A172 (cell line): Measurements from ENCODE around the gene EMC1. TPM values are rescaled to one million over a fixed set of nuclear protein-coding genes. Genes with fewer than 3 reads are reported as not detected.
"Not testable (repeated sequence)": the region's sequence is repeated elsewhere in the genome, so short reads cannot be mapped to it uniquely, and the experiment has no call there.

Experiments
- DNase-seq: peaks from one replicate; pipeline ENCODE4 v3.0.0-alpha.2; 2015; ENCODE audit warnings: low spot score
- total RNA-seq: library from RNA; depleted of rRNA; stranded (reverse); fragments of >200 nt; shearing (Covaris generic); gene quantifications from 2 replicates; pipeline ENCODE4 v1.2.3, GENCODE V29; 2014

Gene EMC1
- total RNA-seq, 1 experiment from 2014 or later: 31.9 TPM

GRCh38 chr1:19260211-19261138, 9.2 kb upstream of the EMC1 start:
- DNase-seq: peak; percentile 2

- DNase-seq: no peak
Observed at GRCh38 chr1:19258353-19258752, 7.0 kb upstream of the EMC1 start.

GRCh38 chr1:19257178-19257914, 6.0 kb upstream of the EMC1 start:
- DNase-seq: peak; percentile 1

- not testable (repeated sequence) for DNase-seq
Observed at GRCh38 chr1:19256301-19256700, 5.0 kb upstream of the EMC1 start.

- no peak for DNase-seq
Observed at GRCh38 chr1:19255288-19255687, 4.0 kb upstream of the EMC1 start.

- no peak for DNase-seq
Observed at GRCh38 chr1:19254416-19254815, 3.1 kb upstream of the EMC1 start.

GRCh38 chr1:19250629-19251304, 557 bp downstream of the EMC1 start:
- DNase-seq: no peak

GRCh38 chr1:19240673-19241538, 10.4 kb downstream of the EMC1 start:
- DNase-seq: peak; percentile 46

- no peak for DNase-seq
Observed at GRCh38 chr1:19239876-19240275, 11.4 kb downstream of the EMC1 start.

- DNase-seq: no peak
Observed at GRCh38 chr1:19234224-19234623, 17.1 kb downstream of the EMC1 start.

GRCh38 chr1:19232524-19232846, 18.8 kb downstream of the EMC1 start:
- no peak for DNase-seq

- DNase-seq: not testable (repeated sequence)
Observed at GRCh38 chr1:19231736-19232523, 19.4 kb downstream of the EMC1 start.

- no peak for DNase-seq
Observed at GRCh38 chr1:19229828-19230325, 21.4 kb downstream of the EMC1 start.

- DNase-seq: no peak
Observed at GRCh38 chr1:19229229-19229628, 22.1 kb downstream of the EMC1 start.

GRCh38 chr1:19222979-19223824, 28.1 kb downstream of the EMC1 start:
- DNase-seq: peak; percentile 37

- no peak for DNase-seq
Observed at GRCh38 chr1:19222573-19222972, 28.8 kb downstream of the EMC1 start.

GRCh38 chr1:19220991-19221390, 30.3 kb downstream of the EMC1 start:
- no peak for DNase-seq

- no peak for DNase-seq
Observed at GRCh38 chr1:19220080-19220846, 31.1 kb downstream of the EMC1 start.

- no peak for DNase-seq
Observed at GRCh38 chr1:19219451-19219850, 31.9 kb downstream of the EMC1 start.
